ENCODE measurements around the gene KIF15.

KIF15 gene

GRCh38 chr3:44880284-44880683, 118.7 kb downstream of the KIF15 start:
- no peak for DNase-seq

- DNase-seq, result no peak
Observed at GRCh38 chr3:44883213-44883955, 121.8 kb downstream of the KIF15 start.

- DNase-seq, result no peak
Observed at GRCh38 chr3:44883999-44884431, 122.4 kb downstream of the KIF15 start.

GRCh38 chr3:44885618-44886017, 124.0 kb downstream of the KIF15 start:
- DNase-seq, result no peak

GRCh38 chr3:44886561-44886960, 125.0 kb downstream of the KIF15 start:
- DNase-seq, result no peak

- DNase-seq, result no peak
Observed at GRCh38 chr3:44887101-44887500, 125.5 kb downstream of the KIF15 start.

- DNase-seq, result no peak
Observed at GRCh38 chr3:44890258-44890657, 128.7 kb downstream of the KIF15 start.

GRCh38 chr3:44890852-44891251, 129.3 kb downstream of the KIF15 start:
- DNase-seq, result no peak

GRCh38 chr3:44892689-44893088, 131.1 kb downstream of the KIF15 start:
- no peak for DNase-seq

- no peak for DNase-seq
Observed at GRCh38 chr3:44893097-44893496, 131.5 kb downstream of the KIF15 start.

- DNase-seq, result no peak
Observed at GRCh38 chr3:44894485-44894884, 132.9 kb downstream of the KIF15 start.

- DNase-seq, result no peak
Observed at GRCh38 chr3:44896440-44896839, 134.8 kb downstream of the KIF15 start.

GRCh38 chr3:44899683-44900367, 138.2 kb downstream of the KIF15 start:
- DNase-seq, result no peak

- no peak for DNase-seq
Observed at GRCh38 chr3:44902628-44903027, 141.0 kb downstream of the KIF15 start.

Measured in inflammatory macrophage treated with lipopolysaccharide for 1 hour (primary cell).